HEK293 (cell line): ENCODE data around the gene IGF2R.

Source experiments
- HOXA7 ChIP-seq: sonication (generic); formaldehyde crosslinking; IDR thresholded peaks from 2 replicates; pipeline ENCODE4 v1.8.1; 2022; ENCODE audit warnings: missing genetic modification reagents, borderline replicate concordance
- TRIM28 ChIP-seq: IDR thresholded peaks from 2 replicates; pipeline ENCODE4 v1.6.1; 2011; ENCODE audit warnings: low read length, control low read depth, borderline replicate concordance
- ZFHX2 ChIP-seq: fragments of 450-650 bp; formaldehyde crosslinking; conservative IDR thresholded peaks from 2 replicates; pipeline ENCODE4 v1.5.1; 2016; ENCODE audit warnings: missing biosample characterization, missing genetic modification characterization
- ZNF785 ChIP-seq: fragments of 450-650 bp; formaldehyde crosslinking; IDR thresholded peaks from 2 replicates; pipeline ENCODE4 v1.5.1; 2016; ENCODE audit warnings: missing biosample characterization, missing genetic modification characterization
- TF ChIP-seq, protein P1 (sequence below): fragments of 450-650 bp; formaldehyde crosslinking; IDR thresholded peaks from 2 replicates; pipeline ENCODE4 v1.5.1; 2017; ENCODE audit warnings: missing biosample characterization, missing genetic modification characterization
- TF ChIP-seq, protein P2 (sequence below): fragments of 450-650 bp; formaldehyde crosslinking; IDR thresholded peaks from 2 replicates; pipeline ENCODE4 v1.5.1; 2016; ENCODE audit warnings: missing biosample characterization, missing genetic modification characterization
- TF ChIP-seq, protein P3 (sequence below): fragments of 450-650 bp; formaldehyde crosslinking; IDR thresholded peaks from 2 replicates; pipeline ENCODE4 v1.5.1; 2016; ENCODE audit warnings: missing biosample characterization, missing genetic modification characterization

DNA sequence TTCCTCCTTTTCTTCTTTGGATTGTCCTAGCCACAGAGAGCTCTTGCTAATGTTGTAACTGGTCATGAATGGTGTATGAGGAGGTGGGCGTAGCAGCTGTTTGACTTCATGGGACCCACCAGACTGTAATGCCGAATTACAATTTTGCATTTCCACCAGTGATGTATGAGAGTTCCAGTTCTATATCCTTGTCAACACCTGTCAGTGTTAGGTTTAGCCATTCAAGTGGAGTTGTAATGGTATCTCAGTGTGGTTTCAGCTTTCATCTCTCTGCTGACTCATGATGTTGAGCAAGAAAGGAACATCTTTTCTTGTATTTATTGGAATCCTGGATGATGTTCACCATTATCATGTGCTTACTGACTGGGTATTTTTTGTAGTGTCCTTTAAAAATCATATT is 5.1 kb downstream of the IGF2R start:
- TF ChIP-seq, protein P1, sequence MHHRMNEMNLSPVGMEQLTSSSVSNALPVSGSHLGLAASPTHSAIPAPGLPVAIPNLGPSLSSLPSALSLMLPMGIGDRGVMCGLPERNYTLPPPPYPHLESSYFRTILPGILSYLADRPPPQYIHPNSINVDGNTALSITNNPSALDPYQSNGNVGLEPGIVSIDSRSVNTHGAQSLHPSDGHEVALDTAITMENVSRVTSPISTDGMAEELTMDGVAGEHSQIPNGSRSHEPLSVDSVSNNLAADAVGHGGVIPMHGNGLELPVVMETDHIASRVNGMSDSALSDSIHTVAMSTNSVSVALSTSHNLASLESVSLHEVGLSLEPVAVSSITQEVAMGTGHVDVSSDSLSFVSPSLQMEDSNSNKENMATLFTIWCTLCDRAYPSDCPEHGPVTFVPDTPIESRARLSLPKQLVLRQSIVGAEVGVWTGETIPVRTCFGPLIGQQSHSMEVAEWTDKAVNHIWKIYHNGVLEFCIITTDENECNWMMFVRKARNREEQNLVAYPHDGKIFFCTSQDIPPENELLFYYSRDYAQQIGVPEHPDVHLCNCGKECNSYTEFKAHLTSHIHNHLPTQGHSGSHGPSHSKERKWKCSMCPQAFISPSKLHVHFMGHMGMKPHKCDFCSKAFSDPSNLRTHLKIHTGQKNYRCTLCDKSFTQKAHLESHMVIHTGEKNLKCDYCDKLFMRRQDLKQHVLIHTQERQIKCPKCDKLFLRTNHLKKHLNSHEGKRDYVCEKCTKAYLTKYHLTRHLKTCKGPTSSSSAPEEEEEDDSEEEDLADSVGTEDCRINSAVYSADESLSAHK (tag by site-specific recombination) = no peak
- TF ChIP-seq ZNF785 (tag by site-specific recombination) (no peak), ZFHX2 (tag by site-specific recombination) (no peak), HOXA7 (no peak), TRIM28 (no peak)
- TF ChIP-seq, protein P2, sequence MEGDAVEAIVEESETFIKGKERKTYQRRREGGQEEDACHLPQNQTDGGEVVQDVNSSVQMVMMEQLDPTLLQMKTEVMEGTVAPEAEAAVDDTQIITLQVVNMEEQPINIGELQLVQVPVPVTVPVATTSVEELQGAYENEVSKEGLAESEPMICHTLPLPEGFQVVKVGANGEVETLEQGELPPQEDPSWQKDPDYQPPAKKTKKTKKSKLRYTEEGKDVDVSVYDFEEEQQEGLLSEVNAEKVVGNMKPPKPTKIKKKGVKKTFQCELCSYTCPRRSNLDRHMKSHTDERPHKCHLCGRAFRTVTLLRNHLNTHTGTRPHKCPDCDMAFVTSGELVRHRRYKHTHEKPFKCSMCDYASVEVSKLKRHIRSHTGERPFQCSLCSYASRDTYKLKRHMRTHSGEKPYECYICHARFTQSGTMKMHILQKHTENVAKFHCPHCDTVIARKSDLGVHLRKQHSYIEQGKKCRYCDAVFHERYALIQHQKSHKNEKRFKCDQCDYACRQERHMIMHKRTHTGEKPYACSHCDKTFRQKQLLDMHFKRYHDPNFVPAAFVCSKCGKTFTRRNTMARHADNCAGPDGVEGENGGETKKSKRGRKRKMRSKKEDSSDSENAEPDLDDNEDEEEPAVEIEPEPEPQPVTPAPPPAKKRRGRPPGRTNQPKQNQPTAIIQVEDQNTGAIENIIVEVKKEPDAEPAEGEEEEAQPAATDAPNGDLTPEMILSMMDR = no peak
- TF ChIP-seq, protein P3, sequence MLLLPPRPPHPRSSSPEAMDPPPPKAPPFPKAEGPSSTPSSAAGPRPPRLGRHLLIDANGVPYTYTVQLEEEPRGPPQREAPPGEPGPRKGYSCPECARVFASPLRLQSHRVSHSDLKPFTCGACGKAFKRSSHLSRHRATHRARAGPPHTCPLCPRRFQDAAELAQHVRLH (tag by site-specific recombination) = no peak
